Ectodermal cell (in vitro differentiated cells): ENCODE data around the gene MAB21L4. TPM values are rescaled to one million over a fixed set of nuclear protein-coding genes. Genes with fewer than 3 reads are reported as not detected.

Experiments used
- H3K27ac ChIP-seq: 2 replicates; pipeline ENCODE4 v1.7.0; 2013; ENCODE audit warnings: mild to moderate bottlenecking, low read depth, low read length; ENCODE audit not compliant: insufficient read depth, poor library complexity, severe bottlenecking
- H3K27me3 ChIP-seq: 2 replicates; pipeline ENCODE4 v1.7.0; 2013; ENCODE audit warnings: mild to moderate bottlenecking, low read length; ENCODE audit not compliant: insufficient read depth, control insufficient read depth, poor library complexity, severe bottlenecking
- H3K36me3 ChIP-seq: one replicate; pipeline ENCODE4 v1.7.0; 2013; ENCODE audit warnings: low read length; ENCODE audit not compliant: control insufficient read depth, insufficient read depth
- H3K4me1 ChIP-seq: one replicate; pipeline ENCODE4 v1.7.0; 2013; ENCODE audit warnings: low read length; ENCODE audit not compliant: control insufficient read depth, insufficient read depth
- H3K4me3 ChIP-seq: 2 replicates; pipeline ENCODE4 v1.7.0; 2013; ENCODE audit warnings: low read depth, low read length, control low read depth; ENCODE audit not compliant: insufficient read depth
- H3K9me3 ChIP-seq: 2 replicates; pipeline ENCODE4 v1.7.0; 2013; ENCODE audit warnings: mild to moderate bottlenecking, low read length, moderate library complexity; ENCODE audit not compliant: control insufficient read depth
- WGBS, 2 experiments: methylation state at CpG; one replicate each; pipeline ENCODE4 v1.1.7; 2013; ENCODE audit warnings: missing lambda C conversion rate in 2 of 2; 5-methylcytosine and 5-hydroxymethylcytosine counted together
- polyA plus RNA-seq, 4 experiments: library from polyadenylated mRNA; stranded (reverse); fragments of 50-300 nt; gene quantifications; one replicate each; pipeline ENCODE4 v1.2.3, GENCODE V29; 2013

Gene MAB21L4
- not detected for polyA plus RNA-seq (2013, experiment 1 of 4)
- not detected for polyA plus RNA-seq (2013, experiment 2 of 4)
- not detected for polyA plus RNA-seq (2013, experiment 3 of 4)
- polyA plus RNA-seq (2013, experiment 4 of 4) = not detected

DNA sequence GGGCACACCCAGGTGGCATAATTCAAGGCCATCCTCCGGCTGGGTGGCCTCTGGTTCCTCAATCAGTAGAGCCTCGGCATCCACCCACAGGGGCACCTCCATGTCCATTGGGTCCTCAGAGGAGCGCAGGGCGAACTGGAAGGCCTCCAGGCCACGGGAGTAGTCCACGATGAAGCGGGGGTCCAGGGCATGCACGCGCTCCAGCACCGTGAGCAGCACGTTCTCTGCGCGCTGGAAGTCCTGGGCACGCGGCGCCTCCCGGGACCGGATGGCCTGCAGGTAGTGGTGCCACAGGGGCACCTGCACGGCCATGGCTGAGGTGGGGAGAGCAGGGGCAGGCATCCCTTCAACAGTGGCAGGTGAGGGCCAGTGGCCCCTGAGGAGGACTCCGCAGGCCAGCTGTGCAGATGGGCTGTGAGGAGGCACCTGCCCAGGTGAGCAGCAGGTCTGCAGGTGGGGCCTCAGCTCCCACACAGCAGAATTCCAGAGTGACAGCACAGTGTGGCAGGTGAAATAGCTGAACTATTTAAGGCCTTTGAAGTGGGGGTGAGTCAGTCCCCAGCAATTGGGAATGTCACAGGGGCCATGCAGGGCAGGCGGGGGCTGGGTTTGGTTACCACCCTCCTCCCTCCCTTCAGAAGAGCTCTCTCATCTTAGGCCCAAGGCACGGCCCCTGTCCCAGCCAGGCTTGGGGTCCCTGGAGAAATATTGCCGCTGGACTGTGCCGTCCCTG, at the start of gene MAB21L4:
Gene MAB21L4 (minus strand): TSS at position 501 of the 733 bp plus-strand sequence. CDS start 159 bp downstream, at position 342.
- no peaks in the 10 kb centered on the region for H3K9me3 ChIP-seq
- no peaks in the 10 kb centered on the region for H3K36me3 ChIP-seq
- H3K27ac ChIP-seq = no peak within 1 kb of the TSS
- H3K4me3 ChIP-seq = no peak within 1 kb of the TSS
- no peaks in the 10 kb centered on the region for H3K27me3 ChIP-seq
- 92% methylated on average over 24 of the region's 24 CpGs for WGBS, 2 experiments
- H3K4me1 ChIP-seq = no peaks in the 10 kb centered on the region

DNA sequence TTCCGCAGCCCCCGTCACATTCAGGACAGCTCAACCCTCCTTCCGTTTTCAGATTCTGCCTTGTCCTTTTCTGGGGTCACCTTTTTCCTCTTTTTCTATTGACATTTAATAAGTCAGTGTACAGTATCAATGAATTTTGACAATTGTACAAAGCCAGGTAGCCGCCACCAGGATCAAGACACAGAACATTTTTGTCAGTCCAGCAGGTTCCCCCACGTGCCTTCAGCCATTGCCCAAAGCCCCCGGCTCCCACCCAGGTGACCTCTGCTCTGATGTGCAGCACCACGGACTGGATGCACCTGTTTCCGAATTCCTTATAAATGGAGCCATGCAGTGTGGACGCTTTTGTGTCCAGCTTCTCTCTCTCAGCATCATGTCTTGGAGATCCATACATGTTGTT, 40.1 kb upstream of the MAB21L4 start:
- Histone ChIP-seq H3K9me3 (no peaks in the 10 kb centered on the region), H3K4me3 (no peak overlapping the region), H3K36me3 (no peaks in the 10 kb centered on the region), H3K4me1 (no peaks in the 10 kb centered on the region), H3K27me3 (no peaks in the 10 kb centered on the region), H3K27ac (no peak overlapping the region)
- 91 to 93% methylated on average over 9 of the region's 9 CpGs for WGBS, 2 experiments

- no peaks in the 10 kb centered on the region for H3K36me3 ChIP-seq
- no peak overlapping the region for H3K4me3 ChIP-seq
- H3K27ac ChIP-seq = no peak overlapping the region
- no peaks in the 10 kb centered on the region for H3K27me3 ChIP-seq
- H3K9me3 ChIP-seq = no peaks in the 10 kb centered on the region
- WGBS, 2 experiments = 91 to 92% methylated on average over 25 of the region's 25 CpGs
- no peaks in the 10 kb centered on the region for H3K4me1 ChIP-seq
Observed at GRCh38 chr2:240935103-240935876, 39.3 kb upstream of the MAB21L4 start.

GRCh38 chr2:240934701-240935102, 38.7 kb upstream of the MAB21L4 start:
- Histone ChIP-seq H3K27me3 (no peaks in the 10 kb centered on the region), H3K4me1 (no peaks in the 10 kb centered on the region), H3K9me3 (no peaks in the 10 kb centered on the region), H3K27ac (no peak overlapping the region), H3K4me3 (no peak overlapping the region), H3K36me3 (no peaks in the 10 kb centered on the region)
- 94 to 95% methylated on average over 12 of the region's 12 CpGs for WGBS, 2 experiments

GRCh38 chr2:240933966-240934700, 38.2 kb upstream of the MAB21L4 start:
- Histone ChIP-seq H3K27ac (no peak overlapping the region), H3K4me3 (no peak overlapping the region), H3K4me1 (no peaks in the 10 kb centered on the region), H3K36me3 (no peaks in the 10 kb centered on the region), H3K27me3 (no peaks in the 10 kb centered on the region), H3K9me3 (no peaks in the 10 kb centered on the region)
- 92% methylated on average over 22 to 23 of the region's 23 CpGs for WGBS, 2 experiments

GRCh38 chr2:240933048-240933965, 37.4 kb upstream of the MAB21L4 start:
- Histone ChIP-seq H3K36me3 (no peaks in the 10 kb centered on the region), H3K4me1 (no peaks in the 10 kb centered on the region), H3K27me3 (no peaks in the 10 kb centered on the region), H3K4me3 (no peak overlapping the region), H3K27ac (no peak overlapping the region), H3K9me3 (no peaks in the 10 kb centered on the region)
- 91 to 93% methylated on average over 30 of the region's 30 CpGs for WGBS, 2 experiments

- H3K27me3 ChIP-seq = no peaks in the 10 kb centered on the region
- no peaks in the 10 kb centered on the region for H3K9me3 ChIP-seq
- 90 to 95% methylated on average over 11 of the region's 11 CpGs for WGBS, 2 experiments
- H3K4me1 ChIP-seq = no peaks in the 10 kb centered on the region
- no peak overlapping the region for H3K27ac ChIP-seq
- no peaks in the 10 kb centered on the region for H3K36me3 ChIP-seq
- no peak overlapping the region for H3K4me3 ChIP-seq
Observed at GRCh38 chr2:240932724-240933047, 36.7 kb upstream of the MAB21L4 start.

- no peaks in the 10 kb centered on the region for H3K27me3 ChIP-seq
- no peak overlapping the region for H3K27ac ChIP-seq
- no peaks in the 10 kb centered on the region for H3K4me1 ChIP-seq
- no peaks in the 10 kb centered on the region for H3K9me3 ChIP-seq
- H3K4me3 ChIP-seq = no peak overlapping the region
- H3K36me3 ChIP-seq = no peaks in the 10 kb centered on the region
- WGBS, 2 experiments = 93 to 94% methylated on average over 21 of the region's 21 CpGs
Observed at GRCh38 chr2:240932001-240932723, 36.2 kb upstream of the MAB21L4 start.

DNA sequence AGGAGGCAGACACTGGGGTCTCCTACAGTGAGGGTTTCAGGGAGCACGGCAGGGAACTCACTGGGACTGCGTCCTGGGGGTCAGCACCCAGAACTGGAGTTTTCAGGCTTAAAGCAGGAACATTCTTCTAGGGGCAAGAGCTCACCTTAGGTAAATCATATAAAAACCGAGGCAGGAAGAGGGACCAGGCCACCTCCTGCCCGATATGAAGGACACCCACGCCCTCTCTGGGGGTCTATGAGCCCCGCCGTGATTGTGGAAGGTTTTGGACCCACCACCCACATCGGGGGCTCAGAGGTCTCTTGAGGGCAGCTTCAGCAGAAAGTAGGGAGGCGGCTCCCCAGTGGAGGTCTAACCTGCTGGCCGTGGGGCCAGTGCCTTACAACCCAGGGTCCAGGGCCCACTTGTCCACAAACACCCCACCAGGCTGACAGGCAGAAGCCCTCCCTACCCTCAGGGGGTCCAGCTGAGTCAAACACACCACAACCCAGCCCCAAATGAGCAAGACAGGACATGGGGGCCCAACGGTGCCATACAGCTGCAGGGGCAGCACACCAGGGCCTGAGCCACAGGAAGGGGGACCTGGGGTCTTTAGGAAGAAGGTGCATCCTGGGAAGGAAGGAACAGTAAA, 35.5 kb upstream of the MAB21L4 start:
- Histone ChIP-seq H3K4me3 (no peak overlapping the region), H3K27me3 (no peaks in the 10 kb centered on the region), H3K9me3 (no peaks in the 10 kb centered on the region), H3K4me1 (no peaks in the 10 kb centered on the region), H3K36me3 (no peaks in the 10 kb centered on the region), H3K27ac (no peak overlapping the region)
- WGBS, 2 experiments = 93 to 94% methylated on average over 11 of the region's 11 CpGs
